GM18526 (cell line): ENCODE results near the gene ZNF670.

Source experiments
- POLR2A ChIP-seq: IDR thresholded peaks from 3 replicates; pipeline ENCODE4 v1.6.1; 2011; ENCODE audit not compliant: insufficient read length; ENCODE audit errors: extremely low read depth

Gene ZNF670

GRCh38 chr1:247064304-247064703 lies 14.3 kb downstream of the ZNF670 start:
- no peak for TF ChIP-seq POLR2A

- TF ChIP-seq POLR2A: no peak
These were observed 17.8 kb downstream of the ZNF670 start for GRCh38 chr1:247060771-247061170.

GRCh38 chr1:247056071-247056470 lies 22.5 kb downstream of the ZNF670 start:
- TF ChIP-seq POLR2A: no peak

GRCh38 chr1:247054992-247055415 lies 23.6 kb downstream of the ZNF670 start:
- TF ChIP-seq POLR2A: no peak

- no peak for TF ChIP-seq POLR2A
These were observed 30.9 kb downstream of the ZNF670 start for GRCh38 chr1:247047702-247048101.

- no peak for TF ChIP-seq POLR2A
These were observed 31.4 kb downstream of the ZNF670 start for GRCh38 chr1:247047260-247047659.

- no peak for TF ChIP-seq POLR2A
These were observed 35.2 kb downstream of the ZNF670 start for GRCh38 chr1:247043406-247043805.

GRCh38 chr1:247037511-247038320 lies 40.9 kb downstream of the ZNF670 start:
- no peak for TF ChIP-seq POLR2A
